ENCODE results near the gene FAM210A. TPM values are rescaled to one million over a fixed set of nuclear protein-coding genes. Genes with fewer than 3 reads are reported as not detected.

The FAM210A gene
- total RNA-seq, 2 experiments from 2014 or later: 23.1 to 30.6 TPM

DNA sequence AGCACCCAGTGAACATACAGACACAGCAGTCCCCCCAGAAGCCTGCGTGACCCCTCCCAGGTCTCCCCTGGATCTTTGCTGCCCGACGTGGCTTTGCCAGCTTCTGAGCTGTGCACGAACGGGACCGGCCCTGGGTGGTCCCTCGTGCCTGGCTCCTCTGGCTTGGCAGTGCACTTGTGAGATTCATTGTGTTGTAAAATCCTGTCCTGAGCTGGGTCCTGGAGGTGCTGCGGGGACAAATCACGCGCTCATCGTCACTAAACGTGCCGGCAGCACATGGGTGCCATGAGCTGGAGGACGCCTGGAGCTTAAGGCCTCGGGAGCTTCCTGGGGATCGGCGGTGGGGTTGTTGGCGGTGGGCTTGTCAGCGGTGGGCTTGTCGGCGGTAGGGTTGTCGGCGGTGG is 104.9 kb downstream of the FAM210A start:
- Histone ChIP-seq H3K27ac (ENCODE audit: low read depth, low read length, poor library complexity, severe bottlenecking) (no peak overlapping the region), H3K4me3 (ENCODE audit: low read depth, low read length, poor library complexity, severe bottlenecking) (no peak overlapping the region), H3K4me1 (ENCODE audit: insufficient read depth, low read length, poor library complexity, severe bottlenecking) (peaks cover 25% of the 10 kb centered on the region), H3K4me2 (ENCODE audit: low read length) (no peak overlapping the region), H3K9me2 (ENCODE audit: insufficient read depth, low read length) (no peaks in the 10 kb centered on the region), H4K20me1 (ENCODE audit: insufficient read depth, low read length) (no peaks in the 10 kb centered on the region), H2AFZ (ENCODE audit: low read length) (no peak overlapping the region), H3K9me3 (ENCODE audit: low read length) (no peaks in the 10 kb centered on the region), H3K79me2 (ENCODE audit: insufficient read depth, low read depth, low read length) (peaks cover 27% of the 10 kb centered on the region), H3K36me3 (ENCODE audit: insufficient read depth, low read length) (peaks cover 48% of the 10 kb centered on the region; the same call in 1 of the 2 replicates)
- no peak for TF ChIP-seq EZH2phosphoT487 (IDR thresholded peaks at IDR 0.05; ENCODE audit: borderline replicate concordance, low read depth, low read length)
- TF ChIP-seq, protein P1, sequence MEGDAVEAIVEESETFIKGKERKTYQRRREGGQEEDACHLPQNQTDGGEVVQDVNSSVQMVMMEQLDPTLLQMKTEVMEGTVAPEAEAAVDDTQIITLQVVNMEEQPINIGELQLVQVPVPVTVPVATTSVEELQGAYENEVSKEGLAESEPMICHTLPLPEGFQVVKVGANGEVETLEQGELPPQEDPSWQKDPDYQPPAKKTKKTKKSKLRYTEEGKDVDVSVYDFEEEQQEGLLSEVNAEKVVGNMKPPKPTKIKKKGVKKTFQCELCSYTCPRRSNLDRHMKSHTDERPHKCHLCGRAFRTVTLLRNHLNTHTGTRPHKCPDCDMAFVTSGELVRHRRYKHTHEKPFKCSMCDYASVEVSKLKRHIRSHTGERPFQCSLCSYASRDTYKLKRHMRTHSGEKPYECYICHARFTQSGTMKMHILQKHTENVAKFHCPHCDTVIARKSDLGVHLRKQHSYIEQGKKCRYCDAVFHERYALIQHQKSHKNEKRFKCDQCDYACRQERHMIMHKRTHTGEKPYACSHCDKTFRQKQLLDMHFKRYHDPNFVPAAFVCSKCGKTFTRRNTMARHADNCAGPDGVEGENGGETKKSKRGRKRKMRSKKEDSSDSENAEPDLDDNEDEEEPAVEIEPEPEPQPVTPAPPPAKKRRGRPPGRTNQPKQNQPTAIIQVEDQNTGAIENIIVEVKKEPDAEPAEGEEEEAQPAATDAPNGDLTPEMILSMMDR (conservative IDR thresholded peaks at IDR 0.05; ENCODE audit: low read length): no peak
- no peak for DNase-seq (ENCODE audit: low spot score)
- intact Hi-C loops (cut with micrococcal nuclease; ENCODE audit: unreplicated experiment): no loop called here
- BruUV-seq (replicated peaks): no TSS peak
- POLR2A ChIA-PET: no interaction called here
- CTCF ChIA-PET (ENCODE audit: unreplicated experiment): no interaction called here

DNA sequence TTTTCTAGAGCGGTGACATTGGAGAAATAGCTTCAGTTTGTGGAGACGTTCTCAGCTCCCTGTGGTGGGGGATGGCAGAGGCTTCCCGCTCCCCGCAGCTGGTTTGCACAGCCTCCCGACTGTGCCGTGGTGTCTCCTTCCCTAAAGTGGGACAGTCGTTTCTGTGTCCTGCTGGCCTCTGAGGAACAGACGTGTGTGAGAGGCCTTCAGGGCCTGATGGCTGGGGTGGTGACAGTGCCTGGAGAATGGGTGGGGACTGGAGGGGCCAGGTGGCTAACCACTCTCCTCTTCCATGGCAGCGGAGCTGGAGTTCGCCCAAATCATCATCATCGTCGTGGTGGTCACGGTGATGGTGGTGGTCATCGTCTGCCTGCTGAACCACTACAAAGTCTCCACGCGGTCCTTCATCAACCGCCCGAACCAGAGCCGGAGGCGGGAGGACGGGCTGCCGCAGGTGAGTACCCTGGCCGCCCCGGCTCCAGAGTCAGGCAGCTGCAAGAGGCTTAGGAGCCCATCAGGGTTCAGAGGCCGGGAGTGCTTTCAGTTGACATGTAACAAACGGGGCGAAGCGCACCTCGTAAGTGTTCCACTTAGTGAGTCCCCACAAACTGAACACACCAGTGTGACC is 105.4 kb downstream of the FAM210A start:
- H4K20me1 ChIP-seq (ENCODE audit: insufficient read depth, low read length): no peaks in the 10 kb centered on the region
- H3K4me1 ChIP-seq (ENCODE audit: insufficient read depth, low read length, poor library complexity, severe bottlenecking): peaks cover 30% of the 10 kb centered on the region
- POLR2A ChIA-PET: no interaction called here
- CTCF ChIA-PET (ENCODE audit: unreplicated experiment): no interaction called here
- H3K27ac ChIP-seq (ENCODE audit: low read depth, low read length, poor library complexity, severe bottlenecking): no peak overlapping the region
- H2AFZ ChIP-seq (ENCODE audit: low read length): no peak overlapping the region
- no TSS peak for BruUV-seq (replicated peaks)
- peaks cover 32% of the 10 kb centered on the region for H3K79me2 ChIP-seq (ENCODE audit: insufficient read depth, low read depth, low read length)
- intact Hi-C loops (cut with micrococcal nuclease; ENCODE audit: unreplicated experiment): no loop called here
- no peaks in the 10 kb centered on the region for H3K9me2 ChIP-seq (ENCODE audit: insufficient read depth, low read length)
- no peak overlapping the region for H3K4me2 ChIP-seq (ENCODE audit: low read length)
- H3K9me3 ChIP-seq (ENCODE audit: low read length): no peaks in the 10 kb centered on the region
- H3K4me3 ChIP-seq (ENCODE audit: low read depth, low read length, poor library complexity, severe bottlenecking): no peak overlapping the region
- TF ChIP-seq, protein P1 (conservative IDR thresholded peaks at IDR 0.05; ENCODE audit: low read length): no peak
- TF ChIP-seq EZH2phosphoT487 (IDR thresholded peaks at IDR 0.05; ENCODE audit: borderline replicate concordance, low read depth, low read length): no peak
- H3K36me3 ChIP-seq (ENCODE audit: insufficient read depth, low read length): peaks cover 45% of the 10 kb centered on the region; the same call in 1 of the 2 replicates
- DNase-seq (ENCODE audit: low spot score): no peak

DNA sequence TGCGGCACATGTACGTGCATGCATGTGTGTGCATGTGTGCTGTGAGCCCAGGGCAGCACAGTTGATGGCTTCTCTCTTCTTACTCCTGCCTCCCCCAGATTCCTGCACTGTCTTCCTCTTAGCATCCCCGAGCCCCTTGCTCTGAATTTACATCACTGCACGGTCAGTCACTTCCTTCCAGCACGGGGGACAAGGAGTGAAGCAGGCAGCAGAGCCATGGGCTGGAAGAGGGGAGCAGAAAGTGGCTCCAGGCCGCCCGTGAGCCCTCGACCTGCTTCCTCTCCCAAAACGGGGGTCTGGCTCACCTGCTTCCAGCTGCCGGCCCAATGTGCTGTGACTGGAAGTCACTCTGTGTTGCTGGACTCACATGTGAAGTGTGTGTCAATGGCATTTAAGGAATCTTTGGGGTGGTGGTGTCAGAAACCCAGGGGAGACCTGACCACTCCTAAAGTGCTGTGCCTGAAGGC is 106.1 kb downstream of the FAM210A start:
- peaks cover 37% of the 10 kb centered on the region for H3K4me1 ChIP-seq (ENCODE audit: insufficient read depth, low read length, poor library complexity, severe bottlenecking)

More for the DNA sequence above, 106.1 kb downstream of the FAM210A start:
- Histone ChIP-seq H3K36me3 (ENCODE audit: insufficient read depth, low read length) (peaks cover 41% of the 10 kb centered on the region; the same call in 1 of the 2 replicates), H3K4me3 (ENCODE audit: low read depth, low read length, poor library complexity, severe bottlenecking) (no peak overlapping the region), H3K4me2 (ENCODE audit: low read length) (no peak overlapping the region), H3K27ac (ENCODE audit: low read depth, low read length, poor library complexity, severe bottlenecking) (no peak overlapping the region), H2AFZ (ENCODE audit: low read length) (no peak overlapping the region), H3K9me3 (ENCODE audit: low read length) (no peaks in the 10 kb centered on the region), H3K79me2 (ENCODE audit: insufficient read depth, low read depth, low read length) (peaks cover 39% of the 10 kb centered on the region), H3K9me2 (ENCODE audit: insufficient read depth, low read length) (no peaks in the 10 kb centered on the region), H4K20me1 (ENCODE audit: insufficient read depth, low read length) (no peaks in the 10 kb centered on the region)
- intact Hi-C loops (cut with micrococcal nuclease; ENCODE audit: unreplicated experiment): no loop called here
- TF ChIP-seq, protein P1 (conservative IDR thresholded peaks at IDR 0.05; ENCODE audit: low read length): no peak
- no peak for TF ChIP-seq EZH2phosphoT487 (IDR thresholded peaks at IDR 0.05; ENCODE audit: borderline replicate concordance, low read depth, low read length)
- no peak for DNase-seq (ENCODE audit: low spot score)
- ChIA-PET POLR2A (no interaction called here), CTCF (ENCODE audit: unreplicated experiment) (no interaction called here)
- BruUV-seq (replicated peaks): no TSS peak
